Liver (tissue), 9 donors: Measurements from ENCODE around the gene VAMP4. TPM values are rescaled to one million over a fixed set of nuclear protein-coding genes. Genes with fewer than 3 reads are reported as not detected.

Source experiments
- DNase-seq: peaks from one replicate; pipeline ENCODE4 v3.0.0-alpha.2; 2017; ENCODE audit warnings: low spot score
- H3K27ac ChIP-seq, 2 donors: one replicate each; pipeline ENCODE4 v1.7.0; 2013; ENCODE audit warnings: inconsistent platforms in 2 of 2, low read length in 2 of 2, control low read depth in 1 of 2, low read depth in 1 of 2, mild to moderate bottlenecking in 1 of 2
- H3K27me3 ChIP-seq, 4 donors: one replicate each; pipeline versions ENCODE4 v1.6.1 to v1.7.0; 2013; ENCODE audit warnings: low read length in 3 of 4, inconsistent platforms in 1 of 4, mild to moderate bottlenecking in 1 of 4, moderate library complexity in 1 of 4; ENCODE audit not compliant: control insufficient read depth in 4 of 4, insufficient read depth in 4 of 4
- H3K36me3 ChIP-seq, 4 donors: one replicate each; pipeline versions ENCODE4 v1.6.1 to v1.7.0; 2013; ENCODE audit warnings: low read length in 3 of 4, mild to moderate bottlenecking in 3 of 4, low read depth in 1 of 4, moderate library complexity in 1 of 4; ENCODE audit not compliant: control insufficient read depth in 4 of 4, insufficient read depth in 3 of 4
- H3K4me1 ChIP-seq, 4 donors: one replicate each; pipeline versions ENCODE4 v1.6.1 to v1.7.0; 2013; ENCODE audit warnings: low read length in 3 of 4, mild to moderate bottlenecking in 3 of 4, moderate library complexity in 1 of 4; ENCODE audit not compliant: control insufficient read depth in 4 of 4, insufficient read depth in 4 of 4
- H3K4me3 ChIP-seq, 3 donors: one replicate each; pipeline versions ENCODE4 v1.6.1 to v1.7.0; 2013; ENCODE audit warnings: low read length in 3 of 3, control low read depth in 1 of 3, low read depth in 1 of 3, mild to moderate bottlenecking in 1 of 3
- H3K9ac ChIP-seq, 2 donors: one replicate each; pipeline ENCODE4 v1.7.0; 2013; ENCODE audit warnings: low read length in 2 of 2, mild to moderate bottlenecking in 2 of 2, moderate library complexity in 2 of 2, control low read depth in 1 of 2, low read depth in 1 of 2
- H3K9me3 ChIP-seq, 4 donors: one replicate each; pipeline versions ENCODE4 v1.6.1 to v1.7.0; 2013; ENCODE audit warnings: low read length in 3 of 4; ENCODE audit not compliant: control insufficient read depth in 4 of 4
- EGR1 ChIP-seq, 2 donors: IDR thresholded peaks; 2 replicates each; pipeline ENCODE4 v1.6.1; 2016 to 2018; ENCODE audit warnings: antibody characterized with exemption in 2 of 2, low read depth in 2 of 2
- GABPA ChIP-seq, 2 donors: IDR thresholded peaks in 1 of 2; conservative IDR thresholded peaks in 1 of 2; 2 replicates each; pipeline ENCODE4 v1.6.1; 2016; ENCODE audit warnings: antibody characterized with exemption in 2 of 2, mild to moderate bottlenecking in 1 of 2, moderate library complexity in 1 of 2
- HNF4A ChIP-seq, 2 donors: conservative IDR thresholded peaks; 2 replicates each; pipeline ENCODE4 v1.6.1; 2016; ENCODE audit warnings: antibody characterized with exemption in 2 of 2, mild to moderate bottlenecking in 2 of 2
- HNF4G ChIP-seq: IDR thresholded peaks from 2 replicates; pipeline ENCODE4 v1.6.1; 2016; ENCODE audit warnings: antibody characterized with exemption
- JUND ChIP-seq, 2 donors: IDR thresholded peaks; 2 replicates each; pipeline ENCODE4 v1.6.1; 2016; ENCODE audit warnings: antibody characterized with exemption in 2 of 2
- NR2F2 ChIP-seq: IDR thresholded peaks from 2 replicates; pipeline ENCODE4 v1.6.1; 2016; ENCODE audit warnings: antibody characterized with exemption
- RAD21 ChIP-seq, 2 donors: IDR thresholded peaks; 2 replicates each; pipeline ENCODE4 v1.6.1; 2016; ENCODE audit warnings: antibody characterized with exemption in 2 of 2, mild to moderate bottlenecking in 2 of 2
- RXRA ChIP-seq, 2 donors: IDR thresholded peaks; 2 replicates each; pipeline ENCODE4 v1.6.1; 2017 to 2018; ENCODE audit warnings: antibody characterized with exemption in 2 of 2, mild to moderate bottlenecking in 1 of 2
- SP1 ChIP-seq: IDR thresholded peaks from 2 replicates; pipeline ENCODE4 v1.6.1; 2018; ENCODE audit warnings: antibody characterized with exemption, mild to moderate bottlenecking
- TAF1 ChIP-seq: conservative IDR thresholded peaks from 2 replicates; pipeline ENCODE4 v1.6.1; 2016; ENCODE audit warnings: antibody characterized with exemption, mild to moderate bottlenecking
- WGBS: extraction: QIAGEN DNeasy Blood & Tissue Kit; methylation state at CpG from one replicate; pipeline ENCODE4 v1.1.7; 2013; 5-methylcytosine and 5-hydroxymethylcytosine counted together
- polyA plus RNA-seq, 2 donors: library from polyadenylated mRNA; stranded (reverse) in 1 of 2; unstranded in 1 of 2; fragments of 200-250 nt in 1 of 2; fragments of >200 nt in 1 of 2; fragmentation: Nextera tagmentation in 1 of 2; extraction: Ambion mirVana in 1 of 2; gene quantifications; one replicate each; pipeline versions ENCODE4 v1.2.1 to v1.2.3, GENCODE V29; 2013 to 2015
- total RNA-seq, 2 donors: library from RNA; depleted of rRNA; stranded (reverse); fragments of >200 nt; gene quantifications; one replicate each; pipeline ENCODE4 v1.2.3, GENCODE V29; 2014
- TF ChIP-seq, protein P1 (sequence below): IDR thresholded peaks from 2 replicates; pipeline ENCODE4 v1.6.1; 2016; ENCODE audit warnings: antibody characterized with exemption
- donor health status: healthy.
- donor health status: healthy.
- donor health status: healthy.
- donor health status: healthy.
- donor health status: healthy.

Gene VAMP4
- total and polyA plus RNA-seq, 4 donors: 4.0 to 6.1 (median 4.8) TPM

GRCh38 chr1:171788696-171789095 lies 46.8 kb upstream of the VAMP4 start:
- peaks cover 23 to 86% (median 66%) of the 10 kb centered on the region in 4 donors for H3K36me3 ChIP-seq
- WGBS: 92% methylated on average over 5 of the region's 5 CpGs
- no peak overlapping the region for H3K27ac ChIP-seq
- H3K27me3 ChIP-seq: no peaks in the 10 kb centered on the region
- no peak for TF ChIP-seq NR2F2
- no peak for TF ChIP-seq HNF4G
- TF ChIP-seq, protein P1, sequence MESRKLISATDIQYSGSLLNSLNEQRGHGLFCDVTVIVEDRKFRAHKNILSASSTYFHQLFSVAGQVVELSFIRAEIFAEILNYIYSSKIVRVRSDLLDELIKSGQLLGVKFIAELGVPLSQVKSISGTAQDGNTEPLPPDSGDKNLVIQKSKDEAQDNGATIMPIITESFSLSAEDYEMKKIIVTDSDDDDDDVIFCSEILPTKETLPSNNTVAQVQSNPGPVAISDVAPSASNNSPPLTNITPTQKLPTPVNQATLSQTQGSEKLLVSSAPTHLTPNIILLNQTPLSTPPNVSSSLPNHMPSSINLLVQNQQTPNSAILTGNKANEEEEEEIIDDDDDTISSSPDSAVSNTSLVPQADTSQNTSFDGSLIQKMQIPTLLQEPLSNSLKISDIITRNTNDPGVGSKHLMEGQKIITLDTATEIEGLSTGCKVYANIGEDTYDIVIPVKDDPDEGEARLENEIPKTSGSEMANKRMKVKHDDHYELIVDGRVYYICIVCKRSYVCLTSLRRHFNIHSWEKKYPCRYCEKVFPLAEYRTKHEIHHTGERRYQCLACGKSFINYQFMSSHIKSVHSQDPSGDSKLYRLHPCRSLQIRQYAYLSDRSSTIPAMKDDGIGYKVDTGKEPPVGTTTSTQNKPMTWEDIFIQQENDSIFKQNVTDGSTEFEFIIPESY: no peak
- TF ChIP-seq HNF4A (conservative IDR thresholded peaks at IDR 0.05): no peak
- peaks cover 0 to 7% (median 1%) of the 10 kb centered on the region in 4 donors for H3K4me1 ChIP-seq
- no peak overlapping the region for H3K9ac ChIP-seq
- no peak overlapping the region for H3K4me3 ChIP-seq
- no peaks in the 10 kb centered on the region for H3K9me3 ChIP-seq
- no peak for DNase-seq

- H3K27me3 ChIP-seq: no peaks in the 10 kb centered on the region
- H3K36me3 ChIP-seq: peaks cover 23 to 79% (median 63%) of the 10 kb centered on the region in 4 donors
- 97% methylated on average over 15 of the region's 15 CpGs for WGBS
Measured at GRCh38 chr1:171787686-171788480, 46.0 kb upstream of the VAMP4 start.

DNA sequence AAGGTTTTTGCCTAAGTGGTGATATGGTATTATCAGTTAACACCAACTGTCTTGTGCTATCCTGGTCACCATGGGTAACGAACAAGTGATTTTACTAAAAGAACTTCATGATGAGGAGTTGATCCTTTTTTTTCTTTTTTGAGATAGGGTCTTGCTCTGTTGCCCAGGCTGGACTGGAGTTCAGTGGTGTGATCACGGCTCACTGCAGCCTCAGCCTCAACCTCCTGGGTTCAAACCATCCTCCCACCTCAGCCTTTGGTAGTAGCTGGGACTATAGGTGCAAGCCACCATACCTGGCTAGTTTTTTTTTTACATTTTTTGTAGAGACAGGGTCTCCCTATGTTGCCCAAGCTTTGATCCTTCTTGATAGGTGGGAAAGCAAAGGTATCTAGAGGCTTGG lies 44.7 kb upstream of the VAMP4 start:
- DNase-seq: no peak
- Histone ChIP-seq H3K4me3 (no peak overlapping the region), H3K27ac (no peak overlapping the region), H3K27me3 (no peaks in the 10 kb centered on the region), H3K36me3 (peaks cover 18 to 66% (median 52%) of the 10 kb centered on the region in 4 donors), H3K4me1 (peaks cover 0 to 23% (median 14%) of the 10 kb centered on the region in 4 donors), H3K9me3 (no peaks in the 10 kb centered on the region), H3K9ac (no peak overlapping the region)
- no peak for TF ChIP-seq SP1
- TF ChIP-seq NR2F2: no peak
- no peak for TF ChIP-seq TAF1
- no peak for TF ChIP-seq HNF4G
- TF ChIP-seq RAD21 (IDR thresholded peaks at IDR 0.05): no peak
- TF ChIP-seq JUND (IDR thresholded peaks at IDR 0.05): no peak
- no peak for TF ChIP-seq GABPA (IDR thresholded peaks at IDR 0.05 in 1 of 2, conservative IDR thresholded peaks at IDR 0.05 in 1 of 2)
- TF ChIP-seq, protein P1: no peak
- TF ChIP-seq EGR1 (IDR thresholded peaks at IDR 0.05; ENCODE audit: low read depth in 2 of 2): no peak
- 98% methylated on average over 2 of the region's 2 CpGs for WGBS

More at GRCh38 chr1:171787686-171788480, 46.0 kb upstream of the VAMP4 start:
- TF ChIP-seq RXRA (IDR thresholded peaks at IDR 0.05) (no peak), RAD21 (IDR thresholded peaks at IDR 0.05) (no peak), HNF4G (no peak), SP1 (no peak), NR2F2 (no peak)
- TF ChIP-seq, protein P1: no peak
- Histone ChIP-seq H3K9me3 (no peaks in the 10 kb centered on the region), H3K9ac (no peak overlapping the region), H3K4me1 (peaks cover 0 to 13% (median 6%) of the 10 kb centered on the region in 4 donors), H3K27ac (no peak overlapping the region), H3K4me3 (no peak overlapping the region)
- no peak for DNase-seq
